Esophagus squamous epithelium (tissue), 5 donors: ENCODE measurements around the gene SERPINE2. TPM values are rescaled to one million over a fixed set of nuclear protein-coding genes. Genes with fewer than 3 reads are reported as not detected.

Source experiments
- DNase-seq: peaks from one replicate; lab custom pipeline; 2025; lab: John Stamatoyannopoulos, UW
- H3K27ac ChIP-seq, 4 donors: fragments of 200-600 bp; sonication (generic); one replicate each; pipeline ENCODE4 v1.5.1; 2016 to 2019; ENCODE audit warnings: mild to moderate bottlenecking in 1 of 4
- H3K27me3 ChIP-seq, 4 donors: fragments of 200-600 bp; sonication (generic); 1 replicate in 3 of 4; 2 replicates in 1 of 4; pipeline versions ENCODE4 v1.5.1 to v1.6.0; 2017 to 2021; ENCODE audit warnings: antibody characterized with exemption in 1 of 4
- H3K36me3 ChIP-seq, 3 donors: fragments of 200-600 bp; sonication (generic); one replicate each; pipeline ENCODE4 v1.5.1; 2016 to 2019
- H3K4me1 ChIP-seq, 3 donors: fragments of 200-600 bp; sonication (generic); one replicate each; pipeline ENCODE4 v1.5.1; 2017 to 2019
- H3K4me3 ChIP-seq, 4 donors: fragments of 200-600 bp; sonication (generic); 1 replicate in 3 of 4; 2 replicates in 1 of 4; pipeline ENCODE4 v1.5.1; 2016 to 2019; ENCODE audit warnings: mild to moderate bottlenecking in 2 of 4, moderate library complexity in 1 of 4
- H3K9me3 ChIP-seq, 3 donors: fragments of 200-600 bp; sonication (generic); one replicate each; pipeline ENCODE4 v1.5.1; 2016 to 2019
- POLR2A ChIP-seq, 4 donors: fragments of 450-650 bp; IDR thresholded peaks; one replicate each; pipeline ENCODE4 v1.6.1; 2017; ENCODE audit warnings: antibody characterized with exemption in 4 of 4, mild to moderate bottlenecking in 4 of 4, moderate library complexity in 3 of 4
- WGBS, 2 donors: methylation state at CpG; one replicate each; pipeline ENCODE4 v1.1.5; 2018; 5-methylcytosine and 5-hydroxymethylcytosine counted together
- intact Hi-C: fragments of 100-400 bp; cut with DNase I; formaldehyde crosslinking; loops from one replicate; pipeline ENCODE4 v1.15.0; 2022
- total RNA-seq, 4 donors: library from RNA; depleted of rRNA; stranded (reverse); fragments of >200 nt; gene quantifications; one replicate each; pipeline ENCODE4 v1.1.0, GENCODE V29; 2016
- TF ChIP-seq, protein P1 (sequence below), 6 experiments: fragments of 450-650 bp in 4 of 6; fragments of 200-600 bp in 2 of 6; sonication (generic) in 2 of 6; IDR thresholded peaks; one replicate each; pipeline ENCODE4 v1.5.1; 2016 to 2019; ENCODE audit warnings: antibody characterized with exemption in 6 of 6, mild to moderate bottlenecking in 4 of 6, moderate library complexity in 4 of 6
- donor health status: DM: yes; HTN: yes; CAD: no.

The SERPINE2 gene
- total RNA-seq, 4 donors from 2014 or later, result 18.3 to 43.8 (median 22.1) TPM

DNA sequence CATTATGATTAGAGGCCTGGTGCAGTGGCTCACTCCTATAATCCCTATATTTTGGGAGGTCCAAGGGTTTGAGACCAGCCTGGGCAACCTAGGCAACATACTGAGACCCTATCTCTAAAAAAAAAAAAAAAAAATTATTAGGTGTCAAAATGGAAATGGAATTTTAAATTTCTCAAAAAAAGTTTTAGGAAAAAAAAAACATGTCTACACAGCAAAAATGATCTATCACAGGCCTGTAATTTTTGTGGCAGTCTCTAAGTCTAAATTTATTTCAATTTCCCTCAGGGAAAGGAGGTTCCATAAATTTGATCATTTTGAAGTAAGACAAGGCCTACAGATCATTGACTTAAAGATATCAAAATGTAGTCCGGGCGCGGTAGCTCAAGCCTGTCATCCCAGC is 65.5 kb downstream of the SERPINE2 start:
- Histone ChIP-seq H3K9me3 (no peaks in the 10 kb centered on the region), H3K27ac (no peak overlapping the region), H3K4me1 (peaks cover 0 to 17% (median 0%) of the 10 kb centered on the region in 3 donors), H3K36me3 (peaks cover 0 to 2% (median 0%) of the 10 kb centered on the region in 3 donors), H3K4me3 (no peak overlapping the region), H3K27me3 (no peaks in the 10 kb centered on the region)
- no peak for DNase-seq
- intact Hi-C loops, result loop anchor here (5.0 kb wide), 1 partner anchor 309 kb away; no protein-coding TSS in a partner anchor
- 97 to 98% methylated on average over 3 of the region's 3 CpGs for WGBS, 2 donors
- TF ChIP-seq POLR2A (IDR thresholded peaks at IDR 0.05), result no peak
- TF ChIP-seq, protein P1, sequence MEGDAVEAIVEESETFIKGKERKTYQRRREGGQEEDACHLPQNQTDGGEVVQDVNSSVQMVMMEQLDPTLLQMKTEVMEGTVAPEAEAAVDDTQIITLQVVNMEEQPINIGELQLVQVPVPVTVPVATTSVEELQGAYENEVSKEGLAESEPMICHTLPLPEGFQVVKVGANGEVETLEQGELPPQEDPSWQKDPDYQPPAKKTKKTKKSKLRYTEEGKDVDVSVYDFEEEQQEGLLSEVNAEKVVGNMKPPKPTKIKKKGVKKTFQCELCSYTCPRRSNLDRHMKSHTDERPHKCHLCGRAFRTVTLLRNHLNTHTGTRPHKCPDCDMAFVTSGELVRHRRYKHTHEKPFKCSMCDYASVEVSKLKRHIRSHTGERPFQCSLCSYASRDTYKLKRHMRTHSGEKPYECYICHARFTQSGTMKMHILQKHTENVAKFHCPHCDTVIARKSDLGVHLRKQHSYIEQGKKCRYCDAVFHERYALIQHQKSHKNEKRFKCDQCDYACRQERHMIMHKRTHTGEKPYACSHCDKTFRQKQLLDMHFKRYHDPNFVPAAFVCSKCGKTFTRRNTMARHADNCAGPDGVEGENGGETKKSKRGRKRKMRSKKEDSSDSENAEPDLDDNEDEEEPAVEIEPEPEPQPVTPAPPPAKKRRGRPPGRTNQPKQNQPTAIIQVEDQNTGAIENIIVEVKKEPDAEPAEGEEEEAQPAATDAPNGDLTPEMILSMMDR (IDR thresholded peaks at IDR 0.05), result no peak

DNA sequence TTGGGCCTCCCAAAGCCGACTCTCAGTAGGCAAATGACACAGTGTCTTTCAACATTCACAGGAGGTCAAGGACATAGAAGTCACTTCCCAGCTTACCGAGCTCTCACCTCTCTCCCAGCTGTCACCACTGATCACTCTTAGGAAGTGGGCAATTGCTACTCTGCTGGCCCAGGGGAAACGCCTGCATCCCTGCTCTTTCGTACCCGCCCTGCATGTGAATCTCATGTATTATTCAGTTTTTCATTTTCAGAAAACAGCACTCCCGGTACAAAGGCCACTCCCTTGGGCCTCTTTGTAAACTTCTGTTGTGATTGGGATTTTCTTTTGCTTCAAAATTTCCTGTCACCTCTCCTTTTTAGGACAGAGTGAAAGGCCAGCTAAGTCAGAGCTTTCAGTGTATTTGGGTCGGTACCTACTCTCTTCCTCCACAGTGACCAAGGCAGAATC is 66.4 kb downstream of the SERPINE2 start:
- WGBS, 2 donors, result 80 to 83% methylated on average over 7 of the region's 7 CpGs
- no peaks in the 10 kb centered on the region for H3K9me3 ChIP-seq
- intact Hi-C loops, result loop anchor here (5.0 kb wide), 1 partner anchor 310 kb away; no protein-coding TSS in a partner anchor
- H3K27me3 ChIP-seq, result no peaks in the 10 kb centered on the region
- no peak overlapping the region for H3K27ac ChIP-seq
- no peak for DNase-seq
- peaks cover 0 to 20% (median 0%) of the 10 kb centered on the region in 3 donors for H3K4me1 ChIP-seq
- no peak overlapping the region for H3K4me3 ChIP-seq
- peaks cover 0 to 11% (median 0%) of the 10 kb centered on the region in 3 donors for H3K36me3 ChIP-seq
- TF ChIP-seq POLR2A (IDR thresholded peaks at IDR 0.05), result no peak
- TF ChIP-seq, protein P1 (IDR thresholded peaks at IDR 0.05), result no peak

DNA sequence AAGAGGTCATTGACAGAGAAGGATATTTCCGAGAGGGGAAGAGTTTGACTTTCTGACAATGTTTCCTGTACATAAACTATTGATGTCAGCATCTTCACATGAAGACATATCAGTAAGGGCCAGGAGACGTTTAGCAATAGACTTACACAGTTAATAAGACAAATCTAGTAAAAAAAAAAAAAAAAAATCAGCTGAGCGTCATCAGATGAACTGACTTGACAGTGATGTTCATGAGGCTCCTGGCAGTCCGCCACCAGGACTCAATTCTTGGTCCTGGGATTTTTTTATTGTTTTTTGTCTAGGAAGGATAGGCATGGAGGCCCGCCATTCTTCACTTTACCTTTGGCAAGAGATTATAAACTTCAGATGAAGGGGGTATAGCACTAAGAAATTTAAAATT is 67.4 kb downstream of the SERPINE2 start:
- DNase-seq, result no peak
- no peaks in the 10 kb centered on the region for H3K9me3 ChIP-seq
- H3K4me3 ChIP-seq, result no peak overlapping the region
- TF ChIP-seq POLR2A (IDR thresholded peaks at IDR 0.05), result no peak
- TF ChIP-seq, protein P1 (IDR thresholded peaks at IDR 0.05), result no peak
- intact Hi-C loops, result loop anchor here (5.0 kb wide), 1 partner anchor 311 kb away; no protein-coding TSS in a partner anchor
- no peaks in the 10 kb centered on the region for H3K27me3 ChIP-seq
- H3K36me3 ChIP-seq, result peaks cover 0 to 20% (median 0%) of the 10 kb centered on the region in 3 donors
- no peak overlapping the region for H3K27ac ChIP-seq
- WGBS, 2 donors, result 79 to 80% methylated on average over 5 of the region's 5 CpGs
- H3K4me1 ChIP-seq, result peaks cover 0 to 18% (median 0%) of the 10 kb centered on the region in 3 donors

DNA sequence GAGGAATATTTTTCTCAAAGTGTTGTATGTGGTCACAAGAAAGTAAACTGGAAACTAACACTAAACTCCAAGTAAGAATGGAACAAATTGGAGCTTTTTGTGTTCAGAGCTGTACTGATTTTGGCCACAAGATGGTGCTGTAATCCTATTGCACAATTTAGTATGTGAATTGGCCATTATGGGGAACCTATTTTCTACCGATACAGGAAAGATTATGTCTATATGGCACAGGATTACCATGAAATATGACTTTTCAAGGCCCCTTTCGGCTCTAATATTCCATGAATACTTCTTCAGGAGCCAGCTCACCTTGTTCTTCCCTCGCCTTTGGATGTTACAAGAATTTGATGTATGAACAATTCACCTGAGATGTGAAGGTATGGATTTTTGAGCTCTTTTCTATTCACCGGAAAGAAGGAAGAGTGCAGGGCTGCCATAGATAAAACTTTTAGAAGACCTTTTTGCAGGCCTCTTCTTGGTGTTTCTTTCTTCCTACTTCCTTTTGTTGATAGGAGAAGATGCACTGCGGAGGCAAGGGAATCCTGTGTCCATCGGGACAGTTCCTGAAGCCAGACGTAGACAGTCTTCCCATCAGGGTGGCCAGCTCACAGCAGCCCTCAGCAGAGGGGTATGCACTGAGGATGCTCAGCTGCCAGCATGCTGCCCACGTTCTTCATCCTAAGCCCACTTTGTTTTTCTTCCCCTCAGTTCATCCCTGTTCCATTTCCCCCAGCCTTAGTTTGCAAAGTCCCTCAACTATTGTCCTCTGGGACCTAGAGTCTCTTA is 68.5 kb downstream of the SERPINE2 start:
- Histone ChIP-seq H3K27ac (no peak overlapping the region), H3K4me3 (no peak overlapping the region), H3K9me3 (no peaks in the 10 kb centered on the region), H3K27me3 (no peaks in the 10 kb centered on the region), H3K4me1 (peaks cover 0 to 8% (median 0%) of the 10 kb centered on the region in 3 donors), H3K36me3 (peaks cover 0 to 32% (median 4%) of the 10 kb centered on the region in 3 donors)
- no peak for DNase-seq
- intact Hi-C loops, result loop anchor here (5.0 kb wide), 1 partner anchor 312 kb away; no protein-coding TSS in a partner anchor
- TF ChIP-seq, protein P1 (IDR thresholded peaks at IDR 0.05), result peak; percentile 70 to 93 (median 89)
- no peak for TF ChIP-seq POLR2A (IDR thresholded peaks at IDR 0.05)
- 59 to 66% methylated on average over 8 of the region's 8 CpGs for WGBS, 2 donors

DNA sequence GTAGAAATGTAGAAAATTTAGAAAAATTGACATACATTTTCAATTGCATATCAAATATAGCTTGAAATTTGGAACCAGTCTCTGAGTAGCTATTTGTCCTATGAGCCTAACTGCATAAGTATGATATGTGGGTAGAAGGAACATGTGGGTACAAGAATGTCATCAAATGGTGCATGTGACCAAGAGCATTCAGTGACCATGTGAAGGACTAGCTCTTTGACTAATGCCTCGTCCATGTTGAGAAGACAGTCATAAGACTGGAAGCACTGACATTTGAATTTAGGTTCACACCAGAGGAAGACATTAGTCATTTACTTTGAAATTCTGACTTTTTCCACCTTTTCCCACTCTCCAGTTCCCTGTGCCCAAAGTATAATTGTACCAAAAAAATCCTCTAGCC is 69.2 kb downstream of the SERPINE2 start:
- Histone ChIP-seq H3K9me3 (no peaks in the 10 kb centered on the region), H3K27ac (no peak overlapping the region), H3K4me3 (no peak overlapping the region), H3K36me3 (peaks cover 0 to 39% (median 4%) of the 10 kb centered on the region in 3 donors), H3K27me3 (no peaks in the 10 kb centered on the region), H3K4me1 (peaks cover 0 to 8% (median 0%) of the 10 kb centered on the region in 3 donors)
- 75 to 82% methylated on average over 1 of the region's 1 CpG for WGBS, 2 donors
- DNase-seq, result no peak
- intact Hi-C loops, result loop anchor here (5.0 kb wide), 1 partner anchor 312 kb away; no protein-coding TSS in a partner anchor
- no peak for TF ChIP-seq POLR2A (IDR thresholded peaks at IDR 0.05)
- TF ChIP-seq, protein P1 (IDR thresholded peaks at IDR 0.05), result no peak
